GDM1 (cell line): ENCODE measurements around the gene SECISBP2L.
"Not testable (repeated sequence)": the region's sequence is repeated elsewhere in the genome, so short reads cannot be mapped to it uniquely, and the experiment has no call there.

Source experiments
- DNase-seq: peaks from one replicate; lab custom pipeline; 2025; lab: John Stamatoyannopoulos, UW

The SECISBP2L gene

GRCh38 chr15:49046220-49047102 lies at the start of gene SECISBP2L:
Gene SECISBP2L (minus strand): TSS chr15:49046446. CDS start chr15:49046299, 147 bp downstream.
- peak; percentile 91 for DNase-seq

- no peak for DNase-seq
Measured at GRCh38 chr15:49094923-49095322, 48.7 kb upstream of the SECISBP2L start.

GRCh38 chr15:49093252-49094105 lies 47.2 kb upstream of the SECISBP2L start:
- no peak for DNase-seq

GRCh38 chr15:49088996-49089395 lies 42.8 kb upstream of the SECISBP2L start:
- no peak for DNase-seq

- DNase-seq, result no peak
Measured at GRCh38 chr15:49085696-49086459, 39.6 kb upstream of the SECISBP2L start.

GRCh38 chr15:49084285-49084570 lies 38.0 kb upstream of the SECISBP2L start:
- DNase-seq, result no peak

- no peak for DNase-seq
Measured at GRCh38 chr15:49083401-49084284, 37.4 kb upstream of the SECISBP2L start.

- no peak for DNase-seq
Measured at GRCh38 chr15:49082960-49083359, 36.7 kb upstream of the SECISBP2L start.

- no peak for DNase-seq
Measured at GRCh38 chr15:49079340-49080039, 33.2 kb upstream of the SECISBP2L start.

GRCh38 chr15:49075881-49076280 lies 29.6 kb upstream of the SECISBP2L start:
- DNase-seq, result no peak

GRCh38 chr15:49074589-49075287 lies 28.5 kb upstream of the SECISBP2L start:
- not testable (repeated sequence) for DNase-seq

GRCh38 chr15:49066372-49066771 lies 20.1 kb upstream of the SECISBP2L start:
- no peak for DNase-seq

- no peak for DNase-seq
Measured at GRCh38 chr15:49064884-49065283, 18.6 kb upstream of the SECISBP2L start.

- DNase-seq, result no peak
Measured at GRCh38 chr15:49064281-49064653, 18.0 kb upstream of the SECISBP2L start.

GRCh38 chr15:49063402-49064280 lies 17.4 kb upstream of the SECISBP2L start:
- DNase-seq, result no peak

- DNase-seq, result no peak
Measured at GRCh38 chr15:49062900-49063299, 16.7 kb upstream of the SECISBP2L start.

GRCh38 chr15:49060710-49061495 lies 14.7 kb upstream of the SECISBP2L start:
- DNase-seq, result no peak

- no peak for DNase-seq
Measured at GRCh38 chr15:49059491-49059890, 13.2 kb upstream of the SECISBP2L start.
